Measurements from ENCODE around the gene EBLN2. TPM values are rescaled to one million over a fixed set of nuclear protein-coding genes. Genes with fewer than 3 reads are reported as not detected.

Gene EBLN2
- total and polyA plus RNA-seq, 2 experiments from 2014 or later: 4.7 to 9.9 TPM

- TF ChIP-seq ZNF462 (CRISPR knock-in tag; IDR thresholded peaks at IDR 0.05): no peak
- no peak for TF ChIP-seq REST (IDR thresholded peaks at IDR 0.05; ENCODE audit: unreplicated experiment)
- no peak for TF ChIP-seq STAT1 (IDR thresholded peaks at IDR 0.05; ENCODE audit: unreplicated experiment)
- TF ChIP-seq CREB1 (CRISPR knock-in tag; IDR thresholded peaks at IDR 0.05; ENCODE audit: low read depth): no peak
- no peak for TF ChIP-seq EZH2 (IDR thresholded peaks at IDR 0.05; ENCODE audit: low read depth, unreplicated experiment)
- TF ChIP-seq ZNF331 (CRISPR knock-in tag; IDR thresholded peaks at IDR 0.05; ENCODE audit: low read depth): no peak
- TF ChIP-seq ZNF114 (CRISPR knock-in tag; IDR thresholded peaks at IDR 0.05): no peak
- no peak for TF ChIP-seq EZH2phosphoT487 (IDR thresholded peaks at IDR 0.05; ENCODE audit: unreplicated experiment)
Measured at GRCh38 chr3:73094951-73095350, 33.5 kb downstream of the EBLN2 start (continued).

Measured in GM23338 (cell line).